Measurements from ENCODE around the gene SH3BP4.
"Not testable (repeated sequence)": the region's sequence is repeated elsewhere in the genome, so short reads cannot be mapped to it uniquely, and the experiment has no call there.

The SH3BP4 gene

GRCh38 chr2:235009081-235009480, 57.3 kb downstream of the SH3BP4 start:
- DNase-seq (ENCODE audit: insufficient read length, low spot score) (no peak), FAIRE-seq (no peak)

GRCh38 chr2:235010117-235010714, 58.4 kb downstream of the SH3BP4 start:
- FAIRE-seq = no peak
- DNase-seq (ENCODE audit: insufficient read length, low spot score) = no peak

GRCh38 chr2:235011607-235011928, 59.8 kb downstream of the SH3BP4 start:
- FAIRE-seq (no peak), DNase-seq (ENCODE audit: insufficient read length, low spot score) (no peak)

DNA sequence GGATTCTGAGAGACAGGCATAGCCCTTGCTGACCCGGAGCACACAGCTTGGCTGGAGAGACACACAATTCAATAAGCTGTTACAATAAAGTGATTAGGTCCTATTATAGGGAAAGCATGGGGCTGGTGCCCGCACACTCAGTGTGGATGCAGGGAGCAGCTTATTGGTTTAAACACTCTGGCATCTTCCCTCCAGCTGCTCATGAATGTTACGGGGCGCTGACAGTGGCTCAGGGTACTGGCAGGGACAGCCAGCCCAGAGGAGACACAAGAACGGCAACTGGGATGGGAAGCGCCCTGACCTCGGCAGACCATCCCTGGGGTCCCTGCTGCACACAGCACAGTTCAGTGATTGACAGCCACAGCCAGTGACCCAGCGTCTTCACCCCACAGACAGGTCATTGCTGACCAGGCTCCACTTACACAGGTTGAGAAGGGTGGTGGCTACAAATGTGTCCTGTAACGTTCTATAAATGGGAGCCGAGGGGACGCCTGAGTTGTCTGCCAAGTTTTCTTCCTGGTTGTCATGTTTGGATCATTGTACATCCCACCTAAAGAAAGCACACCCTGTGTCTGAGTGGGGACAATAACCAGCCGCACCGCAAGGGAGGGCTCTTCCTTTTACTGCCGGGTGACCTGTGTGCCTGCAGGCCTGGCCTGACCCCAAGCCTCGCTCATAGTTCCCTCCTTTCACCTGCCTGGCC, 60.3 kb downstream of the SH3BP4 start:
- FAIRE-seq = no peak

GRCh38 chr2:235017441-235017840, 65.6 kb downstream of the SH3BP4 start:
- no peak for FAIRE-seq
- DNase-seq (ENCODE audit: insufficient read length, low spot score) = no peak

More for the DNA sequence above, 60.3 kb downstream of the SH3BP4 start:
- DNase-seq (ENCODE audit: insufficient read length, low spot score) = no peak

DNA sequence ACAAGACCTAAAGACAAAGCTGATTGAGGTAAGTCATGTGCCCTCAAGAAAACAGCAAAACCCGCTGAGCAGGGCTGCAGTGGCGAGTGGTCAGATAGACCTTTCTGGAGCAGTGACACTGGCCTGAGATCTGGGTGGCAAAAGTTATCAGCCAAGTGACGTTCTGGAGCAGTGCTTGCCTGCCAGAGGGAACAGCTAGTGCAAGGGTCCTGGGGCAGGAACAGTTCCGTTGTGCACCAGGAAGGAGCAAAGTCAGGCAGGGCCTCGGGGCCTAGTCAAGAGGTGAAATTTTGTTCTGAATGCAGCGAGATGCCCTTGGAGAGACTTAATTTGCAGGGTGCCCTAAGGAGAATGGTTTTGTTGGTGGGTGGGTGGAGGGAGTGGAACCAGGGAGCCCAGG, 67.0 kb downstream of the SH3BP4 start:
- DNase-seq (ENCODE audit: insufficient read length, low spot score) (no peak), FAIRE-seq (no peak)

DNA sequence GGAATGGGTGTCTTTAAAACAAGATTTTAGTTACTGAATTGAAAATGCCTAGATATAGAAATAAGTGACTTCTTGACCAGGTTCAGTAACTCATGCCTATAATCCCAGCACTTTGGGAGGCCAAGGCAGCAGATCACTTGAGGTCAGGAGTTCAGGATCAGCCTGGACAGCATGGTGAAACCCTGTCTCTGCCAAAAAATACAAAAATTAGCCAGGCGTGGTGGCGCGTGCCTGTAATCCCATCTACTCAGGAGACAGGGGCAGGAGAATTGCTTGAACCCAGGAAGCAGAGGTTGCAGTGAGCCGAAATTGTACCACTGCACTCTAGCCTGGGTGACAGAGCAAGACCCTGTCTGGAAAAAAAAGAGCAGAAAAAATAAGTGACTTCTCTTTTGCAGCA, 68.3 kb downstream of the SH3BP4 start:
- not testable (repeated sequence) for DNase-seq (ENCODE audit: insufficient read length, low spot score); FAIRE-seq

GRCh38 chr2:235021752-235022151, 69.9 kb downstream of the SH3BP4 start:
- DNase-seq (ENCODE audit: insufficient read length, low spot score) (peak; percentile 47), FAIRE-seq (no peak)

GRCh38 chr2:235024191-235024860, 72.5 kb downstream of the SH3BP4 start:
- DNase-seq (ENCODE audit: insufficient read length, low spot score) (peak; percentile 42), FAIRE-seq (peak; percentile 36)

- DNase-seq (ENCODE audit: insufficient read length, low spot score) (no peak), FAIRE-seq (no peak)
These were observed 73.3 kb downstream of the SH3BP4 start for GRCh38 chr2:235024931-235025773.

- peak; percentile 61 for DNase-seq (ENCODE audit: insufficient read length, low spot score)
- peak; percentile 31 for FAIRE-seq
These were observed 74.2 kb downstream of the SH3BP4 start for GRCh38 chr2:235025800-235026536.

- peak; percentile 45 for DNase-seq (ENCODE audit: insufficient read length, low spot score)
- peak; percentile 16 for FAIRE-seq
These were observed 75.1 kb downstream of the SH3BP4 start for GRCh38 chr2:235026649-235027557.

- DNase-seq (ENCODE audit: insufficient read length, low spot score) (no peak), FAIRE-seq (no peak)
These were observed 75.9 kb downstream of the SH3BP4 start for GRCh38 chr2:235027558-235028214.

- FAIRE-seq = no peak
- DNase-seq (ENCODE audit: insufficient read length, low spot score) = no peak
These were observed 76.8 kb downstream of the SH3BP4 start for GRCh38 chr2:235028646-235029045.

DNA sequence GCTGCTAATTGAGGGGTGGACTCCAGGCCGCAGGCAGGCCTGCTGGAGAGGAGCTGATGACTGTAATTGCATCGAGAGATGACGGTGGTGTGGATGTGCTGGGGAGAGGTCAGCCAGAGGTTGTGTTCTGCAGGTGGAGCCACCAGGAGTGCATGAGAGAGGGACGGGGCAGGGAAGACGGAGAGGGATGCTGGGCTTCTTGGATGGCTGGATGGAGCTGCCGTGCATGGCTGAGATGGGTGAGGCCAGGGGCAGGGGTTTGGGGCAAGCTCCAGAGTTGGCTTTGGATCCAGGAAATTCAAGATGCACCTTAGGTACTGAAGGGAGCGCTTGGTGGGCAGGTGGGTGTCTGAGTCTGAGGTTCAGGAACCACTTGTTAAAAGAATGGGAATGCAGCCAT, 77.2 kb downstream of the SH3BP4 start:
- DNase-seq (ENCODE audit: insufficient read length, low spot score) (no peak), FAIRE-seq (no peak)

- no peak for DNase-seq (ENCODE audit: insufficient read length, low spot score)
- FAIRE-seq = no peak
These were observed 78.3 kb downstream of the SH3BP4 start for GRCh38 chr2:235030126-235030525.

DNA sequence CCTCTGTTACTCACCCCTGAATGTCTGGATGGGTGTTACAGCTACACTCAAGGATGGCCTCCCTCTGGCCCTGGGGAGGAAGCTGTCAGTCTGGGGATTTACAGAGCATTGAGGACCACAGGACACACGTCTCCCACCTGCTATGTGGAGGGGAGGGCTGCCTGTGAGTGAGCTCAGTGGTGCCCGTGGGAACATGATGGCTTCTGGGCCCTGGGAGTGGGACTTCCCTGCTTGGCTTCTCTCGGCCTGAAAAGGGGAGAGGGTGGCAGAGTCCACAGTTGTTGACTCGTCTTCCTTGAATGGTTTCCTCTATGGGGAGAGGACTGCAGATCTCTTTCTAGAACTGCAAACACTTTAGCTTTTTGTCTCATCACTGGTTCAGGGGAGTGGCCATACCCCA, 79.1 kb downstream of the SH3BP4 start:
- FAIRE-seq = no peak

GRCh38 chr2:235031686-235032373, 80.0 kb downstream of the SH3BP4 start:
- DNase-seq (ENCODE audit: insufficient read length, low spot score) (no peak), FAIRE-seq (no peak)

More for the DNA sequence above, 79.1 kb downstream of the SH3BP4 start:
- DNase-seq (ENCODE audit: insufficient read length, low spot score) = no peak
